A673 (cell line): Measurements from ENCODE around the gene VWA1. TPM values are rescaled to one million over a fixed set of nuclear protein-coding genes. Genes with fewer than 3 reads are reported as not detected.

ENCODE experiments used
- BruUV-seq: library from RNA; stranded (reverse); fragments of 400-500 nt; replicated peaks from 2 replicates; lab custom pipeline; 2021; lab: Mats Ljungman, UMichigan
- CTCF ChIA-PET: fragments of 300-600 bp; sonication (Branson Sonifier 250); formaldehyde crosslinking; loops from one replicate; lab custom pipeline; 2022; ENCODE audit warnings: antibody characterized with exemption; lab: Charles Lee
- POLR2A ChIA-PET: fragments of 300-600 bp; sonication (Branson Sonifier 250); formaldehyde crosslinking; loops from one replicate; lab custom pipeline; 2022; ENCODE audit warnings: antibody characterized with exemption; ENCODE audit not compliant: low non-redundant PET; lab: Charles Lee
- DNase-seq: peaks from one replicate; pipeline ENCODE4 v3.0.0-alpha.2; 2015; ENCODE audit warnings: low spot score
- H3K27ac ChIP-seq: fragments of 200-600 bp; sonication (generic); 2 replicates; pipeline ENCODE4 v1.5.1; 2016; ENCODE audit warnings: mixed run types, low read depth, mild to moderate bottlenecking, mixed read lengths, antibody characterized with exemption, low read length; ENCODE audit not compliant: poor library complexity, severe bottlenecking
- H3K27me3 ChIP-seq: fragments of 200-600 bp; sonication (generic); replicated peaks from 2 replicates; pipeline ENCODE4 v1.6.1; 2017; ENCODE audit warnings: mixed run types, low read depth, mild to moderate bottlenecking, mixed read lengths, antibody characterized with exemption, low read length; ENCODE audit not compliant: insufficient read depth, poor library complexity
- H3K36me3 ChIP-seq: fragments of 200-600 bp; sonication (generic); 2 replicates; pipeline ENCODE4 v1.6.1; 2016; ENCODE audit warnings: mixed run types, mild to moderate bottlenecking, mixed read lengths, antibody characterized with exemption, low read length; ENCODE audit not compliant: insufficient read depth, poor library complexity, severe bottlenecking
- H3K4me1 ChIP-seq: fragments of 200-600 bp; sonication (generic); 2 replicates; pipeline ENCODE4 v1.6.1; 2017; ENCODE audit warnings: mixed run types, mild to moderate bottlenecking, mixed read lengths, antibody characterized with exemption, low read length; ENCODE audit not compliant: insufficient read depth, poor library complexity, severe bottlenecking
- H3K4me3 ChIP-seq: fragments of 200-600 bp; sonication (generic); 2 replicates; pipeline ENCODE4 v1.5.1; 2016; ENCODE audit warnings: low read depth, mixed run types, mild to moderate bottlenecking, mixed read lengths, low read length; ENCODE audit not compliant: poor library complexity, severe bottlenecking
- H3K9me3 ChIP-seq: fragments of 200-600 bp; sonication (generic); 2 replicates; pipeline ENCODE4 v1.6.1; 2016; ENCODE audit warnings: mixed run types, low read depth, mild to moderate bottlenecking, mixed read lengths, antibody characterized with exemption, low read length; ENCODE audit not compliant: poor library complexity, severe bottlenecking
- EZH2 ChIP-seq: fragments of 200-600 bp; sonication (generic); IDR thresholded peaks from 2 replicates; pipeline ENCODE4 v1.6.1; 2017; ENCODE audit warnings: borderline replicate concordance, low read depth, mild to moderate bottlenecking, mixed read lengths, antibody characterized with exemption, low read length; ENCODE audit not compliant: poor library complexity, severe bottlenecking
- intact Hi-C: fragments of 100-400 bp; cut with micrococcal nuclease; formaldehyde crosslinking; loops from one replicate; pipeline ENCODE4 v1.10.0; 2022; ENCODE audit not compliant: unreplicated experiment
- total RNA-seq: library from RNA; stranded (reverse); gene quantifications from 2 replicates; pipeline ENCODE4 v1.2.3, GENCODE V29; 2021
- TF ChIP-seq, protein P1 (sequence below): fragments of 300-800, 200-600 bp; sonication (generic); conservative IDR thresholded peaks from 2 replicates; pipeline ENCODE4 v1.5.1; 2017; ENCODE audit warnings: low read depth, mild to moderate bottlenecking, antibody characterized with exemption, low read length, moderate library complexity, mixed read lengths

Gene VWA1
- total RNA-seq, 1 experiment from 2014 or later = 0.92 TPM

DNA sequence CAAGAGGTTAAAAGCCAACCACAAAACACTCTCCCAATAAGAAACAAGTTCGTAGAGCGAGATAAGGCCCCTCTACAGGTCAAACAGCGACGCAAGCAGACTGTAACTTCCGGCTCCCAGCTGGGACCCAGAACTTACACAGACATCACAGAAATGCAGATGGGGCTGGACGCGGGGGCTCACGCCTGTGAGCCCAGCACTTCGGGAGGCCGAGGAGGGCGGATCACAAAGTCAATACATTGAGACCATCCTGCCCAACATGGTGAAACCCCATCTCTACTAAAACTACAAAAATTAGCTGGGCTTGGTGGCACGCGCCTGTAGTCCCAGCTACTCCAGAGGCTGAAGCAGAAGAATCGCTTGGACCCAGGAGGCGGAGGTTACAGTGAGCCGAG lies 47.4 kb upstream of the VWA1 start:
- H3K9me3 ChIP-seq = no peaks in the 10 kb centered on the region
- intact Hi-C loops = no loop called here
- no TSS peak for BruUV-seq
- no peak overlapping the region for H3K27ac ChIP-seq
- H3K27me3 ChIP-seq = no peaks in the 10 kb centered on the region
- TF ChIP-seq, protein P1, sequence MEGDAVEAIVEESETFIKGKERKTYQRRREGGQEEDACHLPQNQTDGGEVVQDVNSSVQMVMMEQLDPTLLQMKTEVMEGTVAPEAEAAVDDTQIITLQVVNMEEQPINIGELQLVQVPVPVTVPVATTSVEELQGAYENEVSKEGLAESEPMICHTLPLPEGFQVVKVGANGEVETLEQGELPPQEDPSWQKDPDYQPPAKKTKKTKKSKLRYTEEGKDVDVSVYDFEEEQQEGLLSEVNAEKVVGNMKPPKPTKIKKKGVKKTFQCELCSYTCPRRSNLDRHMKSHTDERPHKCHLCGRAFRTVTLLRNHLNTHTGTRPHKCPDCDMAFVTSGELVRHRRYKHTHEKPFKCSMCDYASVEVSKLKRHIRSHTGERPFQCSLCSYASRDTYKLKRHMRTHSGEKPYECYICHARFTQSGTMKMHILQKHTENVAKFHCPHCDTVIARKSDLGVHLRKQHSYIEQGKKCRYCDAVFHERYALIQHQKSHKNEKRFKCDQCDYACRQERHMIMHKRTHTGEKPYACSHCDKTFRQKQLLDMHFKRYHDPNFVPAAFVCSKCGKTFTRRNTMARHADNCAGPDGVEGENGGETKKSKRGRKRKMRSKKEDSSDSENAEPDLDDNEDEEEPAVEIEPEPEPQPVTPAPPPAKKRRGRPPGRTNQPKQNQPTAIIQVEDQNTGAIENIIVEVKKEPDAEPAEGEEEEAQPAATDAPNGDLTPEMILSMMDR = no peak
- no peak for TF ChIP-seq EZH2
- POLR2A ChIA-PET = no interaction called here
- no peak for DNase-seq
- peaks cover 76% of the 10 kb centered on the region for H3K36me3 ChIP-seq
- no peak overlapping the region for H3K4me3 ChIP-seq
- CTCF ChIA-PET = interaction anchor here (0.6 kb wide), 1 partner anchor 134 kb away, joined by 3 read pairs; no protein-coding TSS in a partner anchor
- no peaks in the 10 kb centered on the region for H3K4me1 ChIP-seq

DNA sequence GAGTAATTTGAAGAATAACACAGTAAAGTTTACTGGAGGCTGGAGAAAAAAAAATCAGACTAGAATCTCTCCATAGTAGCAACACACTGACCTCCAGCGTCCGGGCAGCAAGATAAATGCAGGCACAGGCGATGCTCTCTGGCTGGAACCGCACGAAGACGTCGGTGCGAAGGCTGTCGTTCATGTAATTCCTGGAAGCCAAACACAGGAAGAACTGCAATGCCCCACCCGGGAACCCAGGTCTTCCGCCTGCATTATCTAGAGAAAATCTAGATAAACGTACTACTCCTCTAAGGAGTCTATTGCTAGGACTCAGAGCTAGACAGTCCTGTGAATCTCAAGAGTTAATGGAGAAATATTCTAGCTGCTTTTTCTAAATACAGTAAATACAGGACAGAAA lies 44.8 kb upstream of the VWA1 start:
- no peak overlapping the region for H3K27ac ChIP-seq
- CTCF ChIA-PET = interaction anchor here (0.9 kb wide), 1 partner anchor 15 kb away, joined by 3 read pairs; no protein-coding TSS in a partner anchor
- H3K36me3 ChIP-seq = peaks cover 98% of the 10 kb centered on the region
- no peak overlapping the region for H3K4me3 ChIP-seq
- H3K27me3 ChIP-seq = no peaks in the 10 kb centered on the region
- POLR2A ChIA-PET = interaction anchor here (0.7 kb wide), 1 partner anchor 15 kb away, joined by 3 read pairs; no protein-coding TSS in a partner anchor
- no peaks in the 10 kb centered on the region for H3K4me1 ChIP-seq
- no TSS peak for BruUV-seq
- TF ChIP-seq, protein P1 = no peak
- TF ChIP-seq EZH2 = no peak
- no peaks in the 10 kb centered on the region for H3K9me3 ChIP-seq
- no peak for DNase-seq
- intact Hi-C loops = no loop called here

DNA sequence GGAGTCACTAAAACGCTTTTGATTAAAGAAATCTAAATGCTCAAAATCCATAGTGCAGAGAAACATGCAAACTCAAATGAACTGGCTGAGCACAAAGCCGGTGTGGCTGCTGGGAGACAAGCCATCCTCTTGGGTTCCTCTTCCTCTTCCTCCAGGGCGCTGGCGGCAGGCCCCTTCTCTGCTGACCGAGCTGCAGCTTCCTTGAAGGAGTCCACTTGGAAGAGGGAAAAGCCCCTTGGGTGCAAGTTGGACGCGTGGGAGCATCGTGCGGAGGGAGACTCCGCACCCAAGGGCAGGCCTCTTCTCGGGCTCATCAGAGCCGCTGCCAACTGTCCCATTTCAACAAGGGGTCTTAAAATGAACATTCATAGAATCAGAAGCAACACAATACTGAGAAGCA lies 44.3 kb upstream of the VWA1 start:
- Histone ChIP-seq H3K4me3 (no peak overlapping the region), H3K9me3 (no peaks in the 10 kb centered on the region), H3K36me3 (peaks cover 95% of the 10 kb centered on the region), H3K27me3 (no peaks in the 10 kb centered on the region), H3K4me1 (no peaks in the 10 kb centered on the region), H3K27ac (no peak overlapping the region)
- TF ChIP-seq EZH2 = no peak
- TF ChIP-seq, protein P1 = no peak
- ChIA-PET POLR2A (interaction anchor here (0.7 kb wide), 1 partner anchor 14 kb away, joined by 3 read pairs; no protein-coding TSS in a partner anchor), CTCF (interaction anchor here (0.9 kb wide), 1 partner anchor 16 kb away, joined by 3 read pairs; no protein-coding TSS in a partner anchor)
- BruUV-seq = no TSS peak
- intact Hi-C loops = no loop called here
- DNase-seq = no peak
